Measurements from ENCODE around the gene FAM200C. TPM values are rescaled to one million over a fixed set of nuclear protein-coding genes. Genes with fewer than 3 reads are reported as not detected.

FAM200C gene
- total and polyA plus RNA-seq, 9 donors: 9.0 to 14.5 (median 9.8) TPM

DNA sequence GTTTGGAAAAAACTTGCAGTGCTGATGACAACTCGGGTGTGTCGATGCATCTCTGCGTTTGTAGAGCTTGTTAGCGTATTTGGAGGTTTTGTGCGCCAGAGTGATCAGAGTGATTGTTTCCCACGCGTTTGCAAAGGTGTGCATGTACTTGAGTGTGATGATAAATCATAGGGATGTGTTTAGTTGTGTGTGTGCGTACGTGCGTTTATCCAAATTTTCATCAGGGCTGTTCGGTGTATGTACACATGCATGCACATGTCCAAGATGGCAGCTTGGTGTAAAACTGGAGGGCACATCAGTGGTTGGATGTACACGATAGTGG is 29.2 kb downstream of the FAM200C start:
- H3K4me3 ChIP-seq (ENCODE audit: low read length): peak overlapping the region; percentile 75
- peak overlapping the region; percentile 86 for H3K27ac ChIP-seq (ENCODE audit: low read length)
- DNase-seq: no peak
- no peaks in the 10 kb centered on the region for H3K9me3 ChIP-seq (replicated peaks; ENCODE audit: control insufficient read depth, low read depth, low read length)
- H3K36me3 ChIP-seq (ENCODE audit: control insufficient read depth, insufficient read depth, low read length): peaks cover 4% of the 10 kb centered on the region
- H3K4me1 ChIP-seq (ENCODE audit: control insufficient read depth, insufficient read depth, low read length): peaks cover 30% of the 10 kb centered on the region
- H3K27me3 ChIP-seq (ENCODE audit: control insufficient read depth, insufficient read depth, low read length): no peaks in the 10 kb centered on the region
- 24% methylated on average over 10 of the region's 12 CpGs for WGBS (ENCODE audit: insufficient coverage)

DNA sequence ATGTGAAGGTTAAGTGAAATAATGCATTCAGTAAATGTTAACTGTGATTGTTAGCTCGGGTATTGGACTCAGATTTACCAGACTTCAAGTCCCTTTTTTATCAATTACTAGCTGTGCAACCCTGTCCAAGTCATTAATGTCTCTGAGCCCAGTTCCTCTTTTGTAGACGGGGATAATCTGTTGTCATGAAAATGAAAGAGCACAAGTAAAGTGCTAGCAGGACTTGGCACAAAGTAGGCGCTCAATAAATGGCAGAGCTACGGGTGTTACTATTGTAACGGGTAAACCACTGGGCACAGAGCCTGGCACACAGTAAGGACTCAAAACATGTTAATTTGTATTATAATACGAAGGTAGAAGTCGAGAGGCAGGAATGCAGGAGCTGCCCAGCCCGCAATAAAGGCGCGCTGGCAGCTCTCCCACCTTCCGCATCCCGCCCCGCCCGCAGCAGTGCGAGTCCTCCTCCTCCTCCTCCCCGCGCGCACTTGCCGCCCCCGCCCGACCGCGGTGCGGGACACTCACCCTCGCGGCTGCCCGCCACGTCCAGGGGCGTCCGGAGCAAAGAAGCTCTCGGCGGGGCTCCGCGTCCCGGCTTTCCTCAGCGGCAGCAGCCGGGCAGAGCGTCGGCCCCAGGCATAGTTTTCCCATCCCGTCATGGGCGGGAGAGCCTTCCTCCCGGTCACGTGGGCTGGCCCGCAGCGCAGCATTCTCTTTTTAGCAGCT is 29.7 kb downstream of the FAM200C start, which contains the start of gene C1QTNF2:
TSS of gene C1QTNF2 (minus strand) at position 637 of the 723 bp plus-strand sequence. CDS start 15,615 bp downstream, outside the sequence.
- H3K27me3 ChIP-seq (ENCODE audit: control insufficient read depth, insufficient read depth, low read length): no peaks in the 10 kb centered on the region
- DNase-seq: peak; percentile 96
- H3K4me3 ChIP-seq (ENCODE audit: low read length): peak within 1 kb of the TSS; percentile 75
- H3K4me1 ChIP-seq (ENCODE audit: control insufficient read depth, insufficient read depth, low read length): peaks cover 31% of the 10 kb centered on the region
- WGBS (ENCODE audit: insufficient coverage): under 1% methylated on average over 40 of the region's 45 CpGs
- H3K36me3 ChIP-seq (ENCODE audit: control insufficient read depth, insufficient read depth, low read length): peaks cover 4% of the 10 kb centered on the region
- no peaks in the 10 kb centered on the region for H3K9me3 ChIP-seq (replicated peaks; ENCODE audit: control insufficient read depth, low read depth, low read length)
- peak within 1 kb of the TSS; percentile 86 for H3K27ac ChIP-seq (ENCODE audit: low read length)

DNA sequence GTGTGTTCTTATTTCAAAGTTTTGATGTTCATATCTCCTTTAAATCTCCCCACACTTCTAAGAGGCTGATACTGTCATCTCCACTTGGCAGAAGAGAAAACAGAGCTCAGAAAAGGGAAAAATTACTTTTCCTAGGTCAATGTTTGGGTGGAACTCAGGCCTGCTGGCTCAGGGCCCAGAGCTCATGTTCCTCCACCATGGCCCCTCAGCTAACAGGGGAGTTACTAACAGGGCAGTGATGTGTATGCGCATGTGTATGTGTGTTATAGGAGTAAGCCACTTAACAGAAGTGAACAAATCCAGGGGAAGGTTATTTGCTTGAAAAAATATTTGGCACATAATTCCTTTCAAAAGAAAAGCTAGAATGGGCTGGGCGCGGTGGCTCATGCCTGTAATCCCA is 32.0 kb downstream of the FAM200C start:
- H3K4me1 ChIP-seq (ENCODE audit: control insufficient read depth, insufficient read depth, low read length): peaks cover 48% of the 10 kb centered on the region
- WGBS (ENCODE audit: insufficient coverage): no CpG with 5 or more reads among the region's 3 CpGs
- no peaks in the 10 kb centered on the region for H3K27me3 ChIP-seq (ENCODE audit: control insufficient read depth, insufficient read depth, low read length)
- peaks cover 9% of the 10 kb centered on the region for H3K36me3 ChIP-seq (ENCODE audit: control insufficient read depth, insufficient read depth, low read length)
- H3K9me3 ChIP-seq (replicated peaks; ENCODE audit: control insufficient read depth, low read depth, low read length): no peaks in the 10 kb centered on the region
- H3K4me3 ChIP-seq (ENCODE audit: low read length): no peak overlapping the region
- peak; percentile 65 for DNase-seq
- no peak overlapping the region for H3K27ac ChIP-seq (ENCODE audit: low read length)

DNA sequence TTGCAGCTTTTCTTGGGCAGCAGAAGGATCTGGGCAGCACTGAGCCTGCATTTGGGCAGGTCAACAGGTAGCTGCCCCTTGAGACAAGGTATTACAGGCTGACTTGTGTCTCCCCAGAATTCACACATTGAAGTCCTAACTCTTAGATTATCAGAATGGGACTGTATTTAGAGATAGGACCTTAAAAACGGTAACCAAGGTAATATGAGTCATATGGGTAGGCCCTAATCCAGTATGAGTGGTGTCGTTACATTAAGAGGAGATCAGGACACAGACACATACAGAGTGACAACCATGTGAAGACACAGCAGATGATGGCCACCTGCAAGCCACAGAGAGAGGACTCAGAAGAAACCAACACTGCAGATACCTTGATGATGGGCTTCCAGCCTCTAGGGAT is 32.6 kb downstream of the FAM200C start:
- 56% methylated on average over 2 of the region's 2 CpGs for WGBS (ENCODE audit: insufficient coverage)

DNA sequence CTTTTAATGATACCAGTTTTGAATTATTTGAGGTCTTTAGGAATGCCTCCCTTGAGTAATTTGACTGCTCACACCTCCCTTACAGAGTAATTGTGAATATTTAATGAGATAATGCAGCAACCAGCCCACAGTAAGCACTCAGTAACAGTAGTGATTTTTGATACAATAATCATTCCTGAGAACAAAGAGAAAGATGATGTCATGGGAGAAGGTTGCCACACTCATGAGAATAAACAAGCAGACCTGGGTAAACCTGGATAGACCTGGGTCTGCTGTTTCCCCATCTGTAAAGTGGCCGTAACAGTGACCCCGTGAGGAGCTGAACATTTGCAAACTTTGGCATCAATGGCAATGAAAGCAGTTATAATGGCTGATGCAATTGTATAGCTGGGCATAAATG is 33.6 kb downstream of the FAM200C start:
- no peaks in the 10 kb centered on the region for H3K27me3 ChIP-seq (ENCODE audit: control insufficient read depth, insufficient read depth, low read length)
- 83% methylated on average over 2 of the region's 2 CpGs for WGBS (ENCODE audit: insufficient coverage)
- H3K36me3 ChIP-seq (ENCODE audit: control insufficient read depth, insufficient read depth, low read length): peaks cover 9% of the 10 kb centered on the region
- no peak overlapping the region for H3K27ac ChIP-seq (ENCODE audit: low read length)
- peaks cover 63% of the 10 kb centered on the region for H3K4me1 ChIP-seq (ENCODE audit: control insufficient read depth, insufficient read depth, low read length)
- H3K9me3 ChIP-seq (replicated peaks; ENCODE audit: control insufficient read depth, low read depth, low read length): no peaks in the 10 kb centered on the region
- DNase-seq: no peak
- H3K4me3 ChIP-seq (ENCODE audit: low read length): no peak overlapping the region

More for the DNA sequence above, 32.6 kb downstream of the FAM200C start:
- Histone ChIP-seq H3K27ac (ENCODE audit: low read length) (no peak overlapping the region), H3K9me3 (replicated peaks; ENCODE audit: control insufficient read depth, low read depth, low read length) (no peaks in the 10 kb centered on the region), H3K4me1 (ENCODE audit: control insufficient read depth, insufficient read depth, low read length) (peaks cover 54% of the 10 kb centered on the region), H3K36me3 (ENCODE audit: control insufficient read depth, insufficient read depth, low read length) (peaks cover 9% of the 10 kb centered on the region), H3K4me3 (ENCODE audit: low read length) (no peak overlapping the region), H3K27me3 (ENCODE audit: control insufficient read depth, insufficient read depth, low read length) (no peaks in the 10 kb centered on the region)
- no peak for DNase-seq

DNA sequence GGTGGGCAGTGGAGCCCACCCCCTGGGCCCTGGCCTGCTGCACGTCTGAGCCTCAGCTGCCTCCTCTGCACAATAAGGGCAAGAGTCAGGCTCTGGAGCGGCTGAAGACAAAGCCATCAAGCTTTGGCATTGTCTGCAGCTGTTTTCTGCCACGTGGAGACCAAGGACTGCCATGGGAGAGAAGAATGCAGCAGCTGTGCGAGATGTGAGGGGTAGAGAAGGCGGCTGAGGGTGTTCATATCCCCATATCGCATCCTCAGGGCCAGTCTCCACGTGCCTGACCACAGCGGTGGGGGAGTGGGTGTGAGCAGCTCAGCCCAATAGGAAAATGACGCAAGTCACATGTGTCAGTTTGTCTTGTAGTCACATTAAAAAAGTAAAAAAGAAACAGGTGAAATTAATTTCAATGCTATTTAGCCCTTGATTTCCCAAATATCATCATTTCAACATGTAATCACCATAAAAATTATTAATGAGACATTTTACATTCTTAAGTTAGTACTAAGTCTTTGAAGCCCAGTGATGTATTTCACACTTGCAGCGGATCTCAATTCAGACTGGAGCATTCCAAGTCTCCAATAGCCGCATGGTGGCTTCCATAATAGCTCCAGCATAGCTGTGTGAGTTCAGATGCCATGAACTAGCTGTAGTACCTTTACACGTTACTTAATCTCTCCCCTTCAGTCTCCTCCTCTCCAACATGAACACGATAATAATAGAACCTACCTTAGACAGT is 36.0 kb downstream of the FAM200C start:
- WGBS (ENCODE audit: insufficient coverage): 43% methylated on average over 8 of the region's 13 CpGs
- peak overlapping the region; percentile 97 for H3K27ac ChIP-seq (ENCODE audit: low read length)
- peaks cover 9% of the 10 kb centered on the region for H3K36me3 ChIP-seq (ENCODE audit: control insufficient read depth, insufficient read depth, low read length)
- peak; percentile 85 for DNase-seq
- H3K4me1 ChIP-seq (ENCODE audit: control insufficient read depth, insufficient read depth, low read length): peaks cover 71% of the 10 kb centered on the region
- no peak overlapping the region for H3K4me3 ChIP-seq (ENCODE audit: low read length)
- H3K27me3 ChIP-seq (ENCODE audit: control insufficient read depth, insufficient read depth, low read length): no peaks in the 10 kb centered on the region
- no peaks in the 10 kb centered on the region for H3K9me3 ChIP-seq (replicated peaks; ENCODE audit: control insufficient read depth, low read depth, low read length)

DNA sequence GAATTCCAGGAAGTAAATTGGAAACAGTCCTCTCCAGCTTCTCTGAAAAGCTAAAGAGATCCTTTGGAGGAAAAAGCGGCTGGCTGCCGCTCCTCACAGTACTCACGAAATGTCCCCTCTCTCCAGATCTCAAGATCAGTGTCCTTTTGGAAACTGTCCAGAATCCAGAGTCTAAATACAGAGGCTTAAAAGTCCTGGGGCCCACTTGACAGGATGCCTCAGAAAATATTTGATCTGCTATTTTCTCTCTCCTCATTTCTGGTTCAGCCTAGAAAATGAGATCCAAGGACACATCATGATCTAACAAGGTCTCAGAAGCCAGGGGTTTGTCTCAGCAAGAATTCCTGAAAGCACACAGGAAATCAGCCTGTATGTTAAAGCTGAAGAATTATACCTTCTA is 36.6 kb downstream of the FAM200C start:
- Histone ChIP-seq H3K9me3 (replicated peaks; ENCODE audit: control insufficient read depth, low read depth, low read length) (no peaks in the 10 kb centered on the region), H3K4me3 (ENCODE audit: low read length) (no peak overlapping the region), H3K27me3 (ENCODE audit: control insufficient read depth, insufficient read depth, low read length) (no peaks in the 10 kb centered on the region), H3K4me1 (ENCODE audit: control insufficient read depth, insufficient read depth, low read length) (peaks cover 77% of the 10 kb centered on the region), H3K27ac (ENCODE audit: low read length) (peak overlapping the region; percentile 97), H3K36me3 (ENCODE audit: control insufficient read depth, insufficient read depth, low read length) (peaks cover 9% of the 10 kb centered on the region)
- peak; percentile 97 for DNase-seq
- WGBS (ENCODE audit: insufficient coverage): 32% methylated on average over 3 of the region's 3 CpGs

DNA sequence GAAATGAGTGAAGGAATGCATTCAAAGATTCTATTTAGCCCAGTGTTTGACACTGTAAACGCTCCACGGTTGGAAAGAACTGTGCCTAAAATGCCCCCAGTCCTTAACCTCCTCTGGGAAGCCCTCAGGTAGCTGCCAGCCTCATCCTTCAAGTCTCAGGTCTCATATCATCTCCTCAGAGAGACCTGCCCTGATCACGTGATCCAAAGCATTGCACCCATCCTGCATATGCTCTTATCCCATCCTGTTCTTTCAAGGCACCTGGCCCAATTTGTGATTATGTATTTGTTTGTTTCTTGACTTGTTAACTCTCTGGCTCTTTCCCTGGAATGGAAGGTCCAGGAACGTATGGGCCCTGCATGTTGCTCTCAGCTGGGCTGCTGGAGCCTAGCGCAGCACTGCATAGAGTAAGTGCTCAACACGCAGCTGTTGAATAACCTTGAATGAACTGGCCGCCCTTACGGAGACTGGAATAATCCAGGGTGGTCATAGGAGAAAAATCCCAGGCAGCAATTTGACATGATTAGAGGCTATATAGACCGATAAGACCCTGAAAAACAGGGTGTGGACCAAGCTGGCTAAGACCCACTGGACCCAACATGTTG is 38.1 kb downstream of the FAM200C start:
- DNase-seq: peak; percentile 87
- Histone ChIP-seq H3K27ac (ENCODE audit: low read length) (peak overlapping the region; percentile 97), H3K9me3 (replicated peaks; ENCODE audit: control insufficient read depth, low read depth, low read length) (no peaks in the 10 kb centered on the region)

DNA sequence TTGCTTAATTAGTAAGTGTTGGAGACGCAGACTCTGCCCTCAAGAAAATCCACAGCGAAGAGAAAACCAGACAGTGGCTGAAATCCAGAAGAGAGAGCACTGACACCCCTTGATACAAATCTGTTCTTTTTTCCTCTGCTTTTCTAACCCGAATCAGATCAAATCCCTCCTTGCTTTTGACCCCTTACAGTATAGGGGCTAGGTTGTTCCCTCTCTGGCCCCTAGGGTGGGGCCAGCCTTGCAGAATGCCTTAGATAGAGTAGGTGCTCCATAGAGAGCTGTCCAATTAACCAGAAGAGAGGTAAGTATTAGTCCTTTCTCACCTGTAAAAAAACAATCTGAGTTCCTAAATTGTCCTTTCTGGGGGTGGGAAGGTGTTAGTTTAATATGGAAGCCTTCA is 39.5 kb downstream of the FAM200C start:
- Histone ChIP-seq H3K27me3 (ENCODE audit: control insufficient read depth, insufficient read depth, low read length) (no peaks in the 10 kb centered on the region), H3K4me3 (ENCODE audit: low read length) (no peak overlapping the region), H3K9me3 (replicated peaks; ENCODE audit: control insufficient read depth, low read depth, low read length) (no peaks in the 10 kb centered on the region), H3K27ac (ENCODE audit: low read length) (peak overlapping the region; percentile 18), H3K4me1 (ENCODE audit: control insufficient read depth, insufficient read depth, low read length) (peaks cover 92% of the 10 kb centered on the region), H3K36me3 (ENCODE audit: control insufficient read depth, insufficient read depth, low read length) (peaks cover 6% of the 10 kb centered on the region)
- WGBS (ENCODE audit: insufficient coverage): no CpG with 5 or more reads among the region's 3 CpGs
- no peak for DNase-seq

More for the DNA sequence above, 38.1 kb downstream of the FAM200C start:
- H3K4me3 ChIP-seq (ENCODE audit: low read length): no peak overlapping the region
- H3K4me1 ChIP-seq (ENCODE audit: control insufficient read depth, insufficient read depth, low read length): peaks cover 80% of the 10 kb centered on the region
- peaks cover 5% of the 10 kb centered on the region for H3K36me3 ChIP-seq (ENCODE audit: control insufficient read depth, insufficient read depth, low read length)
- 55% methylated on average over 8 of the region's 9 CpGs for WGBS (ENCODE audit: insufficient coverage)
- H3K27me3 ChIP-seq (ENCODE audit: control insufficient read depth, insufficient read depth, low read length): no peaks in the 10 kb centered on the region

GRCh38 chr5:160359816-160360215 is 40.0 kb downstream of the FAM200C start:
- H3K9me3 ChIP-seq (replicated peaks; ENCODE audit: control insufficient read depth, low read depth, low read length): no peaks in the 10 kb centered on the region
- H3K36me3 ChIP-seq (ENCODE audit: control insufficient read depth, insufficient read depth, low read length): peaks cover 8% of the 10 kb centered on the region
- H3K27ac ChIP-seq (ENCODE audit: low read length): peak overlapping the region; percentile 50
- H3K4me1 ChIP-seq (ENCODE audit: control insufficient read depth, insufficient read depth, low read length): peaks cover 88% of the 10 kb centered on the region
- WGBS (ENCODE audit: insufficient coverage): 44% methylated on average over 4 of the region's 4 CpGs
- H3K4me3 ChIP-seq (ENCODE audit: low read length): no peak overlapping the region
- no peaks in the 10 kb centered on the region for H3K27me3 ChIP-seq (ENCODE audit: control insufficient read depth, insufficient read depth, low read length)
- DNase-seq: no peak

All from muscle of leg (tissue), 11 donors.